GM19468 (cell line): ENCODE results near the gene SUMO4.

Experiments
- ATAC-seq: cut with Tn5 transposase; IDR thresholded peaks from one replicate; pipeline ENCODE4 v1.9.1; 2021; ENCODE audit warnings: mild to moderate bottlenecking, moderate library complexity, moderate number of reproducible peaks; ENCODE audit not compliant: unreplicated experiment; ENCODE audit errors: extremely low read depth

Gene SUMO4

GRCh38 chr6:149387779-149388512 lies 12.1 kb upstream of the SUMO4 start:
- ATAC-seq: no peak

GRCh38 chr6:149389509-149390297 lies 10.4 kb upstream of the SUMO4 start:
- ATAC-seq: no peak

GRCh38 chr6:149392093-149392492 lies 8.0 kb upstream of the SUMO4 start:
- ATAC-seq: no peak

- no peak for ATAC-seq
These were observed 7.5 kb upstream of the SUMO4 start for GRCh38 chr6:149392535-149392934.

- ATAC-seq: no peak
These were observed 6.9 kb upstream of the SUMO4 start for GRCh38 chr6:149393002-149393679.

GRCh38 chr6:149395185-149395584 lies 4.9 kb upstream of the SUMO4 start:
- ATAC-seq: no peak

- no peak for ATAC-seq
These were observed 2.7 kb upstream of the SUMO4 start for GRCh38 chr6:149397384-149397783.

GRCh38 chr6:149403534-149403933 lies 3.5 kb downstream of the SUMO4 start:
- no peak for ATAC-seq

- ATAC-seq: no peak
These were observed 6.0 kb downstream of the SUMO4 start for GRCh38 chr6:149405823-149406765.

- ATAC-seq: no peak
These were observed 9.6 kb downstream of the SUMO4 start for GRCh38 chr6:149409617-149410016.

GRCh38 chr6:149410557-149410956 lies 10.5 kb downstream of the SUMO4 start:
- ATAC-seq: no peak

- no peak for ATAC-seq
These were observed 13.9 kb downstream of the SUMO4 start for GRCh38 chr6:149414009-149414408.

GRCh38 chr6:149414821-149415220 lies 14.8 kb downstream of the SUMO4 start:
- no peak for ATAC-seq

GRCh38 chr6:149419696-149420404 lies 19.8 kb downstream of the SUMO4 start:
- no peak for ATAC-seq

GRCh38 chr6:149421132-149421531 lies 21.1 kb downstream of the SUMO4 start:
- ATAC-seq: no peak

GRCh38 chr6:149422581-149422980 lies 22.5 kb downstream of the SUMO4 start:
- ATAC-seq: no peak

- ATAC-seq: no peak
These were observed 23.9 kb downstream of the SUMO4 start for GRCh38 chr6:149423964-149424440.

GRCh38 chr6:149425224-149425623 lies 25.2 kb downstream of the SUMO4 start:
- no peak for ATAC-seq

- ATAC-seq: no peak
These were observed 25.7 kb downstream of the SUMO4 start for GRCh38 chr6:149425754-149426153.
